BLaER1 treated with 17β-estradiol and CSF1 and Interleukin-3, amounts not matched to agents 10 nM and 100 nM (cell line): ENCODE results near the gene ATP11A.

Source experiments
- H3K27ac ChIP-seq, 11 experiments: shearing (Covaris generic); formaldehyde crosslinking; 2 replicates each; pipeline ENCODE4 v1.8.1; 2022
- H3K27me3 ChIP-seq, 11 experiments: shearing (Covaris generic); formaldehyde crosslinking; 2 replicates each; pipeline ENCODE4 v1.8.1; 2022
- H3K36me3 ChIP-seq, 11 experiments: shearing (Covaris generic); formaldehyde crosslinking; 2 replicates each; pipeline ENCODE4 v1.8.1; 2022
- H3K4me1 ChIP-seq, 10 experiments: shearing (Covaris generic); formaldehyde crosslinking; 2 replicates each; pipeline ENCODE4 v1.8.1; 2022
- H3K4me2 ChIP-seq, 11 experiments: shearing (Covaris generic); formaldehyde crosslinking; 2 replicates each; pipeline ENCODE4 v1.8.1; 2022
- H3K4me3 ChIP-seq, 10 experiments: shearing (Covaris generic); formaldehyde crosslinking; 2 replicates each; pipeline ENCODE4 v1.8.1; 2022
- H3K9ac ChIP-seq, 11 experiments: shearing (Covaris generic); formaldehyde crosslinking; 2 replicates each; pipeline ENCODE4 v1.8.1; 2022
- H3K9me3 ChIP-seq, 11 experiments: shearing (Covaris generic); formaldehyde crosslinking; replicated peaks in 1 of 11; 2 replicates each; pipeline ENCODE4 v1.8.1; 2022
- H4K20me1 ChIP-seq, 11 experiments: shearing (Covaris generic); formaldehyde crosslinking; 2 replicates each; pipeline ENCODE4 v1.8.1; 2022
- Cebpa-rat ChIP-seq, 11 experiments: shearing (Covaris generic); IDR thresholded peaks; 2 replicates each; pipeline ENCODE4 v1.8.1; 2022

ATP11A gene

GRCh38 chr13:112715210-112715609 is 25.4 kb downstream of the ATP11A start:
- no peaks in the 10 kb centered on the region for H3K27me3 ChIP-seq
- H3K27ac ChIP-seq: no peak overlapping the region
- H4K20me1 ChIP-seq: peaks cover 75 to 100% (median 94%) of the 10 kb centered on the region in 11 experiments
- no peaks in the 10 kb centered on the region for H3K9me3 ChIP-seq
- no peak overlapping the region for H3K9ac ChIP-seq
- no peak overlapping the region for H3K4me2 ChIP-seq
- H3K36me3 ChIP-seq: peaks cover 0 to 35% (median 14%) of the 10 kb centered on the region in 11 experiments; a peak in 15 of 22 replicates
- TF ChIP-seq Cebpa-rat (IDR thresholded peaks at IDR 0.05): no peak
- H3K4me3 ChIP-seq: no peak overlapping the region
- peaks cover 22 to 41% (median 34%) of the 10 kb centered on the region in 10 experiments for H3K4me1 ChIP-seq

GRCh38 chr13:112715715-112716460 is 26.1 kb downstream of the ATP11A start:
- Histone ChIP-seq H3K27ac (no peak overlapping the region), H3K4me3 (no peak overlapping the region), H3K9ac (no peak overlapping the region), H3K4me1 (peaks cover 16 to 35% (median 29%) of the 10 kb centered on the region in 10 experiments), H4K20me1 (peaks cover 75 to 100% (median 96%) of the 10 kb centered on the region in 11 experiments), H3K4me2 (no peak overlapping the region), H3K27me3 (no peaks in the 10 kb centered on the region), H3K9me3 (no peaks in the 10 kb centered on the region), H3K36me3 (peaks cover 0 to 35% (median 14%) of the 10 kb centered on the region in 11 experiments; a peak in 15 of 22 replicates)
- TF ChIP-seq Cebpa-rat (IDR thresholded peaks at IDR 0.05): no peak

DNA sequence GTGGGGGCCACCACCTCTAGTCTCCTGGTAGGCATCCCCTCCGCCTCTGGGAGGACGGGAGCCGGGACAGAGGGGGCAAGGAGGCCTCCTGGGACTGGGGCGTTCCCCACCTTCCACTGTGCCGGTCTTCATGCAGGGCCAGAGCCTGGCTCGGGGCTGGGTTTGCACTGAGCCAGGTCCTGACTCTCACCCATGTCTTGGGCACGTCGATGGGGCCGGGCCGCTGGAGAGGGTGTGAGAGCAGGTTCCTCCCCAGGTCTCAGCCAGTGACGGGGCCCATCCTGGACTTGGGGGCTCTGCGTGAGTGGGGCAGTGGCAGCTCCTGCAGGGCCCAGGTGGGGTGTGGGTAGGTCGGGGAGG is 26.6 kb downstream of the ATP11A start:
- peaks cover 76 to 100% (median 97%) of the 10 kb centered on the region in 11 experiments for H4K20me1 ChIP-seq
- no peak overlapping the region for H3K4me2 ChIP-seq
- H3K27me3 ChIP-seq: no peaks in the 10 kb centered on the region
- H3K36me3 ChIP-seq: peaks cover 0 to 35% (median 14%) of the 10 kb centered on the region in 11 experiments; a peak in 16 of 22 replicates
- no peaks in the 10 kb centered on the region for H3K9me3 ChIP-seq
- no peak overlapping the region for H3K27ac ChIP-seq
- H3K4me1 ChIP-seq: peaks cover 14 to 30% (median 25%) of the 10 kb centered on the region in 10 experiments
- no peak overlapping the region for H3K9ac ChIP-seq
- no peak for TF ChIP-seq Cebpa-rat (IDR thresholded peaks at IDR 0.05)
- no peak overlapping the region for H3K4me3 ChIP-seq

GRCh38 chr13:112716841-112717520 is 27.1 kb downstream of the ATP11A start:
- Histone ChIP-seq H3K36me3 (peaks cover 0 to 35% (median 14%) of the 10 kb centered on the region in 11 experiments; a peak in 16 of 22 replicates), H3K4me1 (peaks cover 9 to 27% (median 21%) of the 10 kb centered on the region in 10 experiments), H3K9ac (no peak overlapping the region), H3K27ac (no peak overlapping the region), H4K20me1 (peaks cover 79 to 100% (median 97%) of the 10 kb centered on the region in 11 experiments), H3K4me3 (no peak overlapping the region), H3K27me3 (no peaks in the 10 kb centered on the region), H3K4me2 (no peak overlapping the region), H3K9me3 (no peaks in the 10 kb centered on the region)
- no peak for TF ChIP-seq Cebpa-rat (IDR thresholded peaks at IDR 0.05)

DNA sequence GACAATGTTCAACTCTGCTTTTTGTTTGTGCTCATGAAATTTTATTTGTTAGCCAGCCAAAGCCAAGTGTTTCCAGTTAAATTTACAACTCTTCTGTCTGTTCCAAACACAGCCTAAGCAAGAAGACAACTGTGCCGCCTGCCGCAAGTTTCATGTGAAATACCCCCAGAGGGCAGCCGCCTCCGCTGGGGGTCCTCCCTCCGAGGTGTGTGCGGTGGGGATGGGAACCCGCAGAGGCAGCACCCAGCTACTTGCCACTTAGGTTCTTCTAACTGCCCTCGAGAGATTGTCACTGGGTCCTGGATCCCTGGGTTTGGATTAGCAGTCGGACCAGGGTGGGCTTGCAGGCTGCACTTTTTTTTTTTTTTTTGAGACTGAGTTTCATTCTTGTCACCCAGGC is 28.5 kb downstream of the ATP11A start:
- Histone ChIP-seq H4K20me1 (peaks cover 82 to 99% (median 95%) of the 10 kb centered on the region in 11 experiments), H3K27me3 (no peaks in the 10 kb centered on the region), H3K4me2 (no peak overlapping the region), H3K4me3 (no peak overlapping the region), H3K4me1 (peaks cover 1 to 27% (median 16%) of the 10 kb centered on the region in 10 experiments; a peak in 17 of 20 replicates), H3K9me3 (no peaks in the 10 kb centered on the region), H3K9ac (no peak overlapping the region), H3K36me3 (peaks cover 0 to 35% (median 14%) of the 10 kb centered on the region in 11 experiments; a peak in 16 of 22 replicates), H3K27ac (no peak overlapping the region)
- no peak for TF ChIP-seq Cebpa-rat (IDR thresholded peaks at IDR 0.05)

- H3K4me3 ChIP-seq: no peak overlapping the region
- H4K20me1 ChIP-seq: peaks cover 86 to 98% (median 95%) of the 10 kb centered on the region in 11 experiments
- no peak for TF ChIP-seq Cebpa-rat (IDR thresholded peaks at IDR 0.05)
- H3K4me1 ChIP-seq: peaks cover 7 to 33% (median 21%) of the 10 kb centered on the region in 10 experiments; a peak in 18 of 20 replicates
- H3K36me3 ChIP-seq: peaks cover 0 to 35% (median 14%) of the 10 kb centered on the region in 11 experiments; a peak in 16 of 22 replicates
- no peak overlapping the region for H3K27ac ChIP-seq
- no peaks in the 10 kb centered on the region for H3K27me3 ChIP-seq
- no peak overlapping the region for H3K9ac ChIP-seq
- no peak overlapping the region for H3K4me2 ChIP-seq
- H3K9me3 ChIP-seq: no peaks in the 10 kb centered on the region
Measured at GRCh38 chr13:112719016-112719415, 29.2 kb downstream of the ATP11A start.

GRCh38 chr13:112719556-112719955 is 29.7 kb downstream of the ATP11A start:
- Histone ChIP-seq H3K4me2 (no peak overlapping the region), H3K9me3 (no peaks in the 10 kb centered on the region), H3K9ac (no peak overlapping the region), H3K4me3 (no peak overlapping the region), H4K20me1 (peaks cover 86 to 98% (median 95%) of the 10 kb centered on the region in 11 experiments), H3K4me1 (peaks cover 13 to 38% (median 26%) of the 10 kb centered on the region in 10 experiments), H3K36me3 (peaks cover 0 to 39% (median 14%) of the 10 kb centered on the region in 11 experiments; a peak in 16 of 22 replicates), H3K27me3 (no peaks in the 10 kb centered on the region), H3K27ac (no peak overlapping the region)
- no peak for TF ChIP-seq Cebpa-rat (IDR thresholded peaks at IDR 0.05)

- no peak overlapping the region for H3K27ac ChIP-seq
- H3K9ac ChIP-seq: no peak overlapping the region
- no peak overlapping the region for H3K4me2 ChIP-seq
- no peaks in the 10 kb centered on the region for H3K27me3 ChIP-seq
- peaks cover 86 to 98% (median 95%) of the 10 kb centered on the region in 11 experiments for H4K20me1 ChIP-seq
- peaks cover 0 to 45% (median 14%) of the 10 kb centered on the region in 11 experiments; a peak in 14 of 22 replicates for H3K36me3 ChIP-seq
- no peak for TF ChIP-seq Cebpa-rat (IDR thresholded peaks at IDR 0.05)
- H3K4me3 ChIP-seq: no peak overlapping the region
- no peaks in the 10 kb centered on the region for H3K9me3 ChIP-seq
- peaks cover 20 to 45% (median 33%) of the 10 kb centered on the region in 10 experiments for H3K4me1 ChIP-seq
Measured at GRCh38 chr13:112720251-112720650, 30.4 kb downstream of the ATP11A start.

- peaks cover 86 to 98% (median 95%) of the 10 kb centered on the region in 11 experiments for H4K20me1 ChIP-seq
- no peak for TF ChIP-seq Cebpa-rat (IDR thresholded peaks at IDR 0.05)
- no peak overlapping the region for H3K27ac ChIP-seq
- no peak overlapping the region for H3K4me3 ChIP-seq
- H3K9me3 ChIP-seq: no peaks in the 10 kb centered on the region
- H3K27me3 ChIP-seq: no peaks in the 10 kb centered on the region
- peaks cover 25 to 49% (median 38%) of the 10 kb centered on the region in 10 experiments for H3K4me1 ChIP-seq
- no peak overlapping the region for H3K9ac ChIP-seq
- no peak overlapping the region for H3K4me2 ChIP-seq
- H3K36me3 ChIP-seq: peaks cover 0 to 45% (median 14%) of the 10 kb centered on the region in 11 experiments; a peak in 14 of 22 replicates
Measured at GRCh38 chr13:112720814-112721197, 31.0 kb downstream of the ATP11A start.
